ENCODE measurements around the gene AKAP6.

Gene AKAP6

GRCh38 chr14:32329146-32329545 is at the start of gene AKAP6:
AKAP6 (plus strand) TSS chr14:32329298; CDS start chr14:32433494, 104,196 bp downstream.
- no peak for DNase-seq (ENCODE audit: low read depth in 3 of 3)

GRCh38 chr14:32286602-32287001 is 42.5 kb upstream of the AKAP6 start:
- no peak for DNase-seq (ENCODE audit: low read depth in 3 of 3)

GRCh38 chr14:32296366-32296765 is 32.7 kb upstream of the AKAP6 start:
- DNase-seq (ENCODE audit: low read depth in 3 of 3): no peak

GRCh38 chr14:32298346-32298745 is 30.8 kb upstream of the AKAP6 start:
- no peak for DNase-seq (ENCODE audit: low read depth in 3 of 3)

- DNase-seq (ENCODE audit: low read depth in 3 of 3): no peak
Measured at GRCh38 chr14:32300136-32300535, 29.0 kb upstream of the AKAP6 start.

- DNase-seq (ENCODE audit: low read depth in 3 of 3): no peak
Measured at GRCh38 chr14:32303865-32304264, 25.2 kb upstream of the AKAP6 start.

- DNase-seq (ENCODE audit: low read depth in 3 of 3): no peak
Measured at GRCh38 chr14:32304296-32304695, 24.8 kb upstream of the AKAP6 start.

- no peak for DNase-seq (ENCODE audit: low read depth in 3 of 3)
Measured at GRCh38 chr14:32306549-32306948, 22.5 kb upstream of the AKAP6 start.

GRCh38 chr14:32307881-32308582 is 21.1 kb upstream of the AKAP6 start:
- no peak for DNase-seq (ENCODE audit: low read depth in 3 of 3)

GRCh38 chr14:32310876-32311275 is 18.2 kb upstream of the AKAP6 start:
- no peak for DNase-seq (ENCODE audit: low read depth in 3 of 3)

GRCh38 chr14:32311294-32312009 is 17.6 kb upstream of the AKAP6 start:
- DNase-seq (ENCODE audit: low read depth in 3 of 3): no peak

GRCh38 chr14:32312010-32312331 is 17.1 kb upstream of the AKAP6 start:
- no peak for DNase-seq (ENCODE audit: low read depth in 3 of 3)

GRCh38 chr14:32313844-32314376 is 15.2 kb upstream of the AKAP6 start:
- DNase-seq (ENCODE audit: low read depth in 3 of 3): no peak

GRCh38 chr14:32318087-32318795 is 10.9 kb upstream of the AKAP6 start:
- DNase-seq (ENCODE audit: low read depth in 3 of 3): no peak

GRCh38 chr14:32319368-32320049 is 9.6 kb upstream of the AKAP6 start:
- no peak for DNase-seq (ENCODE audit: low read depth in 3 of 3)

GRCh38 chr14:32324601-32325000 is 4.5 kb upstream of the AKAP6 start:
- DNase-seq (ENCODE audit: low read depth in 3 of 3): no peak

- DNase-seq (ENCODE audit: low read depth in 3 of 3): no peak
Measured at GRCh38 chr14:32327255-32327961, 1.7 kb upstream of the AKAP6 start.

- DNase-seq (ENCODE audit: low read depth in 3 of 3): no peak
Measured at GRCh38 chr14:32329690-32330285, 690 bp downstream of the AKAP6 start.

- no peak for DNase-seq (ENCODE audit: low read depth in 3 of 3)
Measured at GRCh38 chr14:32330351-32331111, 1.4 kb downstream of the AKAP6 start.

- no peak for DNase-seq (ENCODE audit: low read depth in 3 of 3)
Measured at GRCh38 chr14:32331206-32331605, 2.1 kb downstream of the AKAP6 start.
